Measurements from ENCODE around the gene CDCP1.

Gene CDCP1

GRCh38 chr3:45075821-45076625 is 70.2 kb downstream of the CDCP1 start:
- no peak overlapping the region for H3K4me3 ChIP-seq (ENCODE audit: insufficient read depth, low read depth, low read length, poor library complexity, severe bottlenecking)

GRCh38 chr3:45071075-45071474 is 75.1 kb downstream of the CDCP1 start:
- Histone ChIP-seq H3K9me3 (ENCODE audit: control insufficient read depth, low read length) (no peaks in the 10 kb centered on the region), H3K36me3 (ENCODE audit: control insufficient read depth, insufficient read depth, low read length) (no peaks in the 10 kb centered on the region), H3K27ac (ENCODE audit: insufficient read depth, low read length, poor library complexity, severe bottlenecking) (no peak overlapping the region), H3K27me3 (replicated peaks; ENCODE audit: control insufficient read depth, insufficient read depth, low read length, poor library complexity, severe bottlenecking) (no peaks in the 10 kb centered on the region), H3K4me1 (ENCODE audit: control insufficient read depth, insufficient read depth, low read length, poor library complexity, severe bottlenecking) (no peaks in the 10 kb centered on the region), H3K4me3 (ENCODE audit: insufficient read depth, low read depth, low read length, poor library complexity, severe bottlenecking) (no peak overlapping the region)
- no peak for DNase-seq

More at GRCh38 chr3:45075821-45076625, 70.2 kb downstream of the CDCP1 start:
- Histone ChIP-seq H3K4me1 (ENCODE audit: control insufficient read depth, insufficient read depth, low read length, poor library complexity, severe bottlenecking) (no peaks in the 10 kb centered on the region), H3K9me3 (ENCODE audit: control insufficient read depth, low read length) (no peaks in the 10 kb centered on the region), H3K27me3 (replicated peaks; ENCODE audit: control insufficient read depth, insufficient read depth, low read length, poor library complexity, severe bottlenecking) (no peaks in the 10 kb centered on the region), H3K27ac (ENCODE audit: insufficient read depth, low read length, poor library complexity, severe bottlenecking) (no peak overlapping the region), H3K36me3 (ENCODE audit: control insufficient read depth, insufficient read depth, low read length) (no peaks in the 10 kb centered on the region)
- no peak for DNase-seq

- Histone ChIP-seq H3K36me3 (ENCODE audit: control insufficient read depth, insufficient read depth, low read length) (no peaks in the 10 kb centered on the region), H3K27me3 (replicated peaks; ENCODE audit: control insufficient read depth, insufficient read depth, low read length, poor library complexity, severe bottlenecking) (no peaks in the 10 kb centered on the region), H3K4me3 (ENCODE audit: insufficient read depth, low read depth, low read length, poor library complexity, severe bottlenecking) (no peak overlapping the region), H3K27ac (ENCODE audit: insufficient read depth, low read length, poor library complexity, severe bottlenecking) (no peak overlapping the region), H3K4me1 (ENCODE audit: control insufficient read depth, insufficient read depth, low read length, poor library complexity, severe bottlenecking) (no peaks in the 10 kb centered on the region), H3K9me3 (ENCODE audit: control insufficient read depth, low read length) (no peaks in the 10 kb centered on the region)
- DNase-seq, result no peak
These were observed 78.2 kb downstream of the CDCP1 start for GRCh38 chr3:45067941-45068340.

GRCh38 chr3:45067486-45067885 is 78.7 kb downstream of the CDCP1 start:
- H3K4me1 ChIP-seq (ENCODE audit: control insufficient read depth, insufficient read depth, low read length, poor library complexity, severe bottlenecking), result no peaks in the 10 kb centered on the region
- DNase-seq, result no peak

GRCh38 chr3:45066109-45066801 is 79.9 kb downstream of the CDCP1 start:
- Histone ChIP-seq H3K27me3 (replicated peaks; ENCODE audit: control insufficient read depth, insufficient read depth, low read length, poor library complexity, severe bottlenecking) (no peaks in the 10 kb centered on the region), H3K4me3 (ENCODE audit: insufficient read depth, low read depth, low read length, poor library complexity, severe bottlenecking) (no peak overlapping the region), H3K36me3 (ENCODE audit: control insufficient read depth, insufficient read depth, low read length) (no peaks in the 10 kb centered on the region), H3K9me3 (ENCODE audit: control insufficient read depth, low read length) (no peaks in the 10 kb centered on the region), H3K4me1 (ENCODE audit: control insufficient read depth, insufficient read depth, low read length, poor library complexity, severe bottlenecking) (no peaks in the 10 kb centered on the region), H3K27ac (ENCODE audit: insufficient read depth, low read length, poor library complexity, severe bottlenecking) (no peak overlapping the region)
- DNase-seq, result no peak

More at GRCh38 chr3:45067486-45067885, 78.7 kb downstream of the CDCP1 start:
- no peaks in the 10 kb centered on the region for H3K36me3 ChIP-seq (ENCODE audit: control insufficient read depth, insufficient read depth, low read length)
- H3K4me3 ChIP-seq (ENCODE audit: insufficient read depth, low read depth, low read length, poor library complexity, severe bottlenecking), result no peak overlapping the region
- H3K9me3 ChIP-seq (ENCODE audit: control insufficient read depth, low read length), result no peaks in the 10 kb centered on the region
- no peaks in the 10 kb centered on the region for H3K27me3 ChIP-seq (replicated peaks; ENCODE audit: control insufficient read depth, insufficient read depth, low read length, poor library complexity, severe bottlenecking)
- no peak overlapping the region for H3K27ac ChIP-seq (ENCODE audit: insufficient read depth, low read length, poor library complexity, severe bottlenecking)

- Histone ChIP-seq H3K36me3 (ENCODE audit: control insufficient read depth, insufficient read depth, low read length) (no peaks in the 10 kb centered on the region), H3K27ac (ENCODE audit: insufficient read depth, low read length, poor library complexity, severe bottlenecking) (no peak overlapping the region), H3K9me3 (ENCODE audit: control insufficient read depth, low read length) (no peaks in the 10 kb centered on the region), H3K4me1 (ENCODE audit: control insufficient read depth, insufficient read depth, low read length, poor library complexity, severe bottlenecking) (no peaks in the 10 kb centered on the region), H3K27me3 (replicated peaks; ENCODE audit: control insufficient read depth, insufficient read depth, low read length, poor library complexity, severe bottlenecking) (no peaks in the 10 kb centered on the region), H3K4me3 (ENCODE audit: insufficient read depth, low read depth, low read length, poor library complexity, severe bottlenecking) (no peak overlapping the region)
- DNase-seq, result no peak
These were observed 80.8 kb downstream of the CDCP1 start for GRCh38 chr3:45065373-45065720.

GRCh38 chr3:45064512-45065372 is 81.4 kb downstream of the CDCP1 start:
- no peak overlapping the region for H3K4me3 ChIP-seq (ENCODE audit: insufficient read depth, low read depth, low read length, poor library complexity, severe bottlenecking)
- no peaks in the 10 kb centered on the region for H3K4me1 ChIP-seq (ENCODE audit: control insufficient read depth, insufficient read depth, low read length, poor library complexity, severe bottlenecking)
- no peaks in the 10 kb centered on the region for H3K36me3 ChIP-seq (ENCODE audit: control insufficient read depth, insufficient read depth, low read length)
- no peak for DNase-seq
- no peaks in the 10 kb centered on the region for H3K27me3 ChIP-seq (replicated peaks; ENCODE audit: control insufficient read depth, insufficient read depth, low read length, poor library complexity, severe bottlenecking)
- H3K9me3 ChIP-seq (ENCODE audit: control insufficient read depth, low read length), result no peaks in the 10 kb centered on the region
- no peak overlapping the region for H3K27ac ChIP-seq (ENCODE audit: insufficient read depth, low read length, poor library complexity, severe bottlenecking)

- DNase-seq, result no peak
- no peaks in the 10 kb centered on the region for H3K4me1 ChIP-seq (ENCODE audit: control insufficient read depth, insufficient read depth, low read length, poor library complexity, severe bottlenecking)
- H3K4me3 ChIP-seq (ENCODE audit: insufficient read depth, low read depth, low read length, poor library complexity, severe bottlenecking), result no peak overlapping the region
- no peaks in the 10 kb centered on the region for H3K36me3 ChIP-seq (ENCODE audit: control insufficient read depth, insufficient read depth, low read length)
- H3K27ac ChIP-seq (ENCODE audit: insufficient read depth, low read length, poor library complexity, severe bottlenecking), result no peak overlapping the region
- H3K9me3 ChIP-seq (ENCODE audit: control insufficient read depth, low read length), result no peaks in the 10 kb centered on the region
- no peaks in the 10 kb centered on the region for H3K27me3 ChIP-seq (replicated peaks; ENCODE audit: control insufficient read depth, insufficient read depth, low read length, poor library complexity, severe bottlenecking)
These were observed 83.5 kb downstream of the CDCP1 start for GRCh38 chr3:45062697-45063070.

- no peaks in the 10 kb centered on the region for H3K27me3 ChIP-seq (replicated peaks; ENCODE audit: control insufficient read depth, insufficient read depth, low read length, poor library complexity, severe bottlenecking)
- H3K36me3 ChIP-seq (ENCODE audit: control insufficient read depth, insufficient read depth, low read length), result no peaks in the 10 kb centered on the region
- H3K9me3 ChIP-seq (ENCODE audit: control insufficient read depth, low read length), result no peaks in the 10 kb centered on the region
- no peak overlapping the region for H3K4me3 ChIP-seq (ENCODE audit: insufficient read depth, low read depth, low read length, poor library complexity, severe bottlenecking)
- H3K4me1 ChIP-seq (ENCODE audit: control insufficient read depth, insufficient read depth, low read length, poor library complexity, severe bottlenecking), result no peaks in the 10 kb centered on the region
- DNase-seq, result no peak
- no peak overlapping the region for H3K27ac ChIP-seq (ENCODE audit: insufficient read depth, low read length, poor library complexity, severe bottlenecking)
These were observed 85.8 kb downstream of the CDCP1 start for GRCh38 chr3:45060165-45060892.

Measured in effector memory CD4-positive, alpha-beta T cell (primary cell).